NB4 (cell line): ENCODE data around the gene PDE4D.

Experiments used
- DNase-seq: peaks from one replicate; pipeline ENCODE4 v3.0.0; 2010; ENCODE audit warnings: low read depth
- H3K4me3 ChIP-seq: one replicate; pipeline ENCODE4 v1.5.1; 2011; ENCODE audit warnings: mild to moderate bottlenecking, low read depth, low read length, moderate library complexity
- CTCF ChIP-seq: IDR thresholded peaks from one replicate; pipeline ENCODE4 v1.5.1; 2012; ENCODE audit warnings: low read depth, low read length
- MAX ChIP-seq: IDR thresholded peaks from 2 replicates; pipeline ENCODE4 v1.6.1; 2011; ENCODE audit warnings: low read depth, low read length
- MYC ChIP-seq: IDR thresholded peaks from 2 replicates; pipeline ENCODE4 v1.6.1; 2011; ENCODE audit warnings: low read depth, low read length
- POLR2A ChIP-seq: IDR thresholded peaks from 2 replicates; pipeline ENCODE4 v1.6.1; 2011; ENCODE audit warnings: mild to moderate bottlenecking; ENCODE audit not compliant: insufficient read length; ENCODE audit errors: extremely low read depth

PDE4D gene

GRCh38 chr5:59536875-59537274, 356.7 kb downstream of the PDE4D start:
- no peak overlapping the region for H3K4me3 ChIP-seq
- TF ChIP-seq MYC (no peak), CTCF (no peak), MAX (no peak), POLR2A (no peak)
- DNase-seq = no peak

GRCh38 chr5:59535561-59535960, 358.0 kb downstream of the PDE4D start:
- H3K4me3 ChIP-seq = no peak overlapping the region
- no peak for TF ChIP-seq MYC
- TF ChIP-seq POLR2A = no peak
- TF ChIP-seq MAX = no peak
- no peak for TF ChIP-seq CTCF
- no peak for DNase-seq

- no peak for DNase-seq
- TF ChIP-seq CTCF (no peak), POLR2A (no peak), MAX (no peak), MYC (no peak)
Observed at GRCh38 chr5:59533730-59534108, 359.8 kb downstream of the PDE4D start.

GRCh38 chr5:59532979-59533729, 360.4 kb downstream of the PDE4D start:
- no peak for DNase-seq
- TF ChIP-seq CTCF = no peak
- no peak for TF ChIP-seq MYC
- TF ChIP-seq MAX = no peak
- TF ChIP-seq POLR2A = no peak
- no peak overlapping the region for H3K4me3 ChIP-seq

More at GRCh38 chr5:59533730-59534108, 359.8 kb downstream of the PDE4D start:
- H3K4me3 ChIP-seq = no peak overlapping the region

GRCh38 chr5:59529239-59529638, 364.3 kb downstream of the PDE4D start:
- DNase-seq = no peak
- TF ChIP-seq CTCF (no peak), MAX (no peak), POLR2A (no peak), MYC (no peak)
- no peak overlapping the region for H3K4me3 ChIP-seq
